Skeletal muscle satellite cell (primary cell): Measurements from ENCODE around the gene DAB1.
"Not testable (repeated sequence)": the region's sequence is repeated elsewhere in the genome, so short reads cannot be mapped to it uniquely, and the experiment has no call there.

Experiments used
- H3K27me3 ChIP-seq: 2 replicates; pipeline ENCODE4 v1.7.0; 2013; ENCODE audit warnings: low read length; ENCODE audit not compliant: control insufficient read depth, insufficient read depth
- H3K36me3 ChIP-seq: 2 replicates; pipeline ENCODE4 v1.7.0; 2013; ENCODE audit warnings: mild to moderate bottlenecking, control low read depth, low read length; ENCODE audit not compliant: insufficient read depth
- H3K4me1 ChIP-seq: 2 replicates; pipeline ENCODE4 v1.7.0; 2013; ENCODE audit warnings: low read length; ENCODE audit not compliant: control insufficient read depth, insufficient read depth
- H3K4me2 ChIP-seq: 2 replicates; pipeline ENCODE4 v1.7.0; 2013; ENCODE audit warnings: mild to moderate bottlenecking, low read length
- H3K4me3 ChIP-seq: 2 replicates; pipeline ENCODE4 v1.7.0; 2013; ENCODE audit warnings: low read length
- H3K9ac ChIP-seq: 2 replicates; pipeline ENCODE4 v1.7.0; 2013; ENCODE audit warnings: mild to moderate bottlenecking, low read depth, low read length, moderate library complexity
- H3K9me3 ChIP-seq: replicated peaks from 2 replicates; pipeline ENCODE4 v1.7.0; 2013; ENCODE audit warnings: mild to moderate bottlenecking, control low read depth, low read length

The DAB1 gene

DNA sequence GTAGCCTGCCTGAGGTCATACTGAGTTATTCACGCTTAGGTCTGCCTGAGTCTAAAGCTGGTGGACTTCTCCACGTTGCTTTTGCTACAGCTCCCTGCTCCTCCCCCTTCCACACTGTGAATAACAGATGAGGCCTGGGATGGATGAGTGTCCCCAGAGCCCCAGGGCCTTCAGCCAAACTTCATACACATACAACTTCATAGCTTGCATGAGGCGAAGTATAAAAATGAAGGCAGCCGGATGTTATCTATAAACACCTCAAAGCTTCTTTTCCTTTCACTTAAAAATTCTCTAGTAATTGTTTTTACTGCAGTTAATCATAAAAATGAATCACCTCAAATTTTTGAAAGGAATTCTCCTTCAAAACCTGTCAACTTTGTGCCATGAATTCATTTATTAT is 70.2 kb downstream of the DAB1 start:
- no peaks in the 10 kb centered on the region for H3K9me3 ChIP-seq
- H3K4me2 ChIP-seq = no peak overlapping the region

DNA sequence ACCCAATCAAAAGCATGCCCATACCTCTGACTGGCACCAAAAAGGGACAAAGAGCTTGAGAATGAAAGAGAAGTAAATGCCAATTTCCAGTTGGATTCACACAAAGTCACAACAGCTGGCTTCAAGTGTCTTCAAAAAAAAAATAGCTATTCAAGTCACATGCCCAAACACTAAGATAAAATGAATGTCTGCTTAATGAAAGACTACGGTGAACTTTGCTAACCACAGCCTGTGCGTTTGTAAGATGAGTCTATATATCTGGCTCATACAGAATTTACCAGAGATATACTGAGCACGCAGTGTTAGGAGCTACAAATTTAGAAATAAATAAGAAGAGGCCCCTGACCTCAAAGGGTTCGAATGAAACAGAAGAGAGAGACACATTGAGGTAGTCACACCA is 73.2 kb downstream of the DAB1 start:
- H3K4me1 ChIP-seq = no peaks in the 10 kb centered on the region
- H3K4me2 ChIP-seq = no peak overlapping the region
- H3K27me3 ChIP-seq = no peaks in the 10 kb centered on the region
- H3K36me3 ChIP-seq = no peaks in the 10 kb centered on the region
- no peak overlapping the region for H3K9ac ChIP-seq
- no peak overlapping the region for H3K4me3 ChIP-seq
- no peaks in the 10 kb centered on the region for H3K9me3 ChIP-seq

More for the DNA sequence above, 70.2 kb downstream of the DAB1 start:
- H3K36me3 ChIP-seq = no peaks in the 10 kb centered on the region
- no peak overlapping the region for H3K4me3 ChIP-seq
- H3K27me3 ChIP-seq = no peaks in the 10 kb centered on the region
- H3K4me1 ChIP-seq = no peaks in the 10 kb centered on the region
- no peak overlapping the region for H3K9ac ChIP-seq

DNA sequence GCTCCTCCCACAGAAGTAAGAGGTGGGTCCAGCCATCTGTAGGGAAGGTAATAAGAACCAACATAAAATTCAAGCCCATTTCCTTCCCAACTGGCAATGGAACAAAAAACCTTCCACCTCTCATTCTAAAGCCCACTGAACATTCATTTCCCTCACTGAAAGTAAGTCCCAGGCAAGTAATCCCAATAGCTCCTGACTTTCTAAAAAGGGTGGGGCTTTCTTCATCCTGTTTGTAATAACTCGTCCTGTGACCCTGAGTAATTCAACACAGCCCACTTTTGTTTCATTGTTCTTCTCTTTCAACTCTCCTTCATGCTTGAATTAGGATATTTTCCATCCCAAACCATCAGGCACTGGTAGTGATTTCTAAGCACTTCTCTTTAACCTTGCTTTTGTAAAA is 74.9 kb downstream of the DAB1 start:
- H3K4me1 ChIP-seq = no peaks in the 10 kb centered on the region
- no peaks in the 10 kb centered on the region for H3K9me3 ChIP-seq
- H3K4me2 ChIP-seq = no peak overlapping the region
- H3K36me3 ChIP-seq = no peaks in the 10 kb centered on the region
- no peaks in the 10 kb centered on the region for H3K27me3 ChIP-seq
- no peak overlapping the region for H3K9ac ChIP-seq
- no peak overlapping the region for H3K4me3 ChIP-seq

DNA sequence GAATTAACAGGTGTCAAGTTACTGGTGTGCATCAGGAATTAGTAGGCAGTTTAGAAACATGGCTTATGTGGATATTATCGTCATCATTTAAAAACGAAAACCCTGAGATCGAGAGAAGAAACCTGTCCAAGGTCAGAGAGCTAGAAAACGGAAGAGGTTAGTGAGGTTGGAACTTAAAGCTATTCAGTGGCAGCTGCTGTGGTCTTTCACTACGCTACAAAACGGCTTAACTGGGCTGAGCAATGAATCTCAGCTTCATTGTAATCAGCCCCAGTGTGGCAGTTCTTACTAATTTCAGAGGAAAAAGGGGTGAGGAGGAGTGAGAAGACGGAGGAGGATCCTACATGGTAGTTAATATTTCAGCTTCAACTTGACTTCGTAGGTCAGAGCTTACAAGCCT is 77.9 kb downstream of the DAB1 start:
- H3K27me3 ChIP-seq = no peaks in the 10 kb centered on the region
- H3K4me2 ChIP-seq = no peak overlapping the region
- no peaks in the 10 kb centered on the region for H3K4me1 ChIP-seq
- H3K4me3 ChIP-seq = no peak overlapping the region
- no peak overlapping the region for H3K9ac ChIP-seq
- no peaks in the 10 kb centered on the region for H3K36me3 ChIP-seq
- H3K9me3 ChIP-seq = no peaks in the 10 kb centered on the region

DNA sequence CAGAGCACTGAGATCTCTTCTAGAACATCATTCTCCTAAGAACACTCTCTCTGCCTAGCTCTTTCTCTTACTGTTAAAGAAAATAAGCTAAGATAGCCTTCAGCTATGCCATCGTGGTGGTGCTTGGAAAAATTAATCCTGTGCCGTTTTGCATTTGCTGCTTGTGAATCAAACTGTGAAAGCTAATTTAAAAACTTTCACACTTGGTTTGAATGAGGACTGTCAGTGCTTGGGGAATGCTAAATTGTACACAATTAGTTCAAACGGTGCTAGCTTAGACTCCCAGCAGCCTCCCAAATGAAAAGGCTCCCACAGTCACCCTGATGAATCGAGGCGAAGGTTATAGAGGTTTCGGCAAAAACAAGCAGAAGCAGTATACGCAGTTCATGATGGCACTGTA is 79.6 kb downstream of the DAB1 start:
- H3K4me1 ChIP-seq = no peaks in the 10 kb centered on the region
- H3K9ac ChIP-seq = no peak overlapping the region
- no peak overlapping the region for H3K4me3 ChIP-seq
- H3K4me2 ChIP-seq = no peak overlapping the region
- H3K36me3 ChIP-seq = no peaks in the 10 kb centered on the region
- no peaks in the 10 kb centered on the region for H3K9me3 ChIP-seq
- no peaks in the 10 kb centered on the region for H3K27me3 ChIP-seq

DNA sequence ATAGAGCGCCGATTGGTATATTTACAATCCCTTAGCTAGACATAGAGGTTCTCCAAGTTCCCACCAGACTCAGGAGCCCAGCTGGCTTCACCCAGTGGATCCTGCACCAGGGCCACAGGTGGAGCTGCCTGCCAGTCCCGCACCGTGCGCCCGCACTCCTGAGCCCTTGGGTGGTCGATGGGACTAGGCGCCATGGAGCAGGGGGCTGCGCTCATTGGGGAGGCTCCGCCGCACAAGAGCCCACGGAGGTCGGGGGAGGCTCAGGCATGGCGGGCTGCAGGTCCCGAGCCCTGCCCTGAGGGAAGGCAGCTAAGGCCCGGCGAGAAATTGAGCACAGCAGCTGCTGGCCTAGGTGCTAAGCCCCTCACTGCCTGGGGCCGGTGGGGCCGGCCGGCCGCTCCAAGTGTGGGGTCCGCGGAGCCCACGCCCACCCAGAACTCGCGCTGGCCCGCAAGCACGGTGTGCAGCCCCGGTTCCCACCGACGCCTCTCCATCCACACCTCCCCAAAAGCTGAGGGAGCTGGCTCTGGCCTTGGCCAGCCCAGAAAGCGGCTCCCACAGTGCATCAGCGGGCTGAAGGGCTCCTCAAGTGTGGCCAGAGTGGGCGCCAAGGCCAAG is 80.5 kb downstream of the DAB1 start:
- not testable (repeated sequence) for H3K9ac ChIP-seq, H3K9me3 ChIP-seq, H3K4me3 ChIP-seq

DNA sequence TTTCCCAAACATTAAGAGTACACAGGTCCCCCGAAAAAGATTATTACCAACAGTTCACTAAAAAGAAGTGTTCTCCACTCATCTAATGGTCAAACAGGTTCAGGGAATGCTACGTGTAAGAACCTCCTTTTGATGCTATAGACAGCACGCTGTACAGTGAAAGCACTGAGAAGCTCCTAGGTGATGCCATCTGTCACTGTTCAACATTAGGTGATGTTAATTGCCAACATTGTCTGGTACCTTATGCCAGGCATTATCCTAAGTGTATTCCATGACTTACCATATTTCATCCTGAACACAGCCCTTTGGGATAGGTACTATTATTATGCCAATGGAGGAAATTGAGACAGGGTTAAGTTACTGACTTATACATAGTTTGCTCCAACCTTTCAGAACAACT is 82.1 kb downstream of the DAB1 start:
- no peak overlapping the region for H3K4me2 ChIP-seq

More for the DNA sequence above, 80.5 kb downstream of the DAB1 start:
- not testable (repeated sequence) for H3K4me2 ChIP-seq, H3K4me1 ChIP-seq, H3K36me3 ChIP-seq, H3K27me3 ChIP-seq

DNA sequence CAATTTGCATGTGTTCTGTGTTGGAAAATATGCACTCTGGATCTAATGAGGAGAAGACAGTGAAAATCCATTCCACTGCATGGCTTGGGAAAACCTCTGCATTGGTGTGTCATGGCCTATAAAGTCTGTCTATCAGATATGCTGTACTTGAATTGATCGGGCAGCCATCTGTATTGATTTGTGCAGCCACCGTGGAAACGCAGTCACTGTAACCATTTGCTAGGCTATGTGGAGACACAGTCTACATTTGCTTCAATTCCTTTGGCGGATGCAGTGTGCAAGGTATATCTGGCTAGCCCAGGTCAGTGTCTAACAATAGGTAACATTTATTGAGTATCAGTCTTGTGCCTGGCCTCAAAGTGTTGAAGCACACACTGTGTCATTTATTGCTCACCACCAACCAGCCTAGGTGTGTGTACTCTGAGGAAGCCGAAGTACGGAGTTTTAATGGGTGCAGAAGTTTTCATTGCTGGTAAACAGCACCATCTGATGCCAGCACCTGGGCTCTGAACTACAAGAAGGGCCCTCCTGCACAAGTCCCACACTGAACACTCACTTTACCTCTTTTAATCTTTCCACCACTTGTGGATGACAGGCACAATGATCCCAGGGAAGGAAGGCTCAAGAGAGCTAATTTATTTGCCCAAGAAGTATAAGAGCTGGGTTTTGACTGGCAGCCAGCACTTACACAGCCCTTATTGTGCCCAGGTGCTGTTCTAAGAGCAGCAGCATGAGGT is 83.4 kb downstream of the DAB1 start:
- no peaks in the 10 kb centered on the region for H3K9me3 ChIP-seq
- H3K27me3 ChIP-seq = no peaks in the 10 kb centered on the region
- H3K4me3 ChIP-seq = no peak overlapping the region
- no peak overlapping the region for H3K4me2 ChIP-seq
- H3K4me1 ChIP-seq = no peaks in the 10 kb centered on the region
- H3K9ac ChIP-seq = no peak overlapping the region
- no peaks in the 10 kb centered on the region for H3K36me3 ChIP-seq

More for the DNA sequence above, 82.1 kb downstream of the DAB1 start:
- no peaks in the 10 kb centered on the region for H3K36me3 ChIP-seq
- H3K4me1 ChIP-seq = no peaks in the 10 kb centered on the region
- H3K9me3 ChIP-seq = no peaks in the 10 kb centered on the region
- H3K27me3 ChIP-seq = no peaks in the 10 kb centered on the region
- no peak overlapping the region for H3K9ac ChIP-seq
- H3K4me3 ChIP-seq = no peak overlapping the region

DNA sequence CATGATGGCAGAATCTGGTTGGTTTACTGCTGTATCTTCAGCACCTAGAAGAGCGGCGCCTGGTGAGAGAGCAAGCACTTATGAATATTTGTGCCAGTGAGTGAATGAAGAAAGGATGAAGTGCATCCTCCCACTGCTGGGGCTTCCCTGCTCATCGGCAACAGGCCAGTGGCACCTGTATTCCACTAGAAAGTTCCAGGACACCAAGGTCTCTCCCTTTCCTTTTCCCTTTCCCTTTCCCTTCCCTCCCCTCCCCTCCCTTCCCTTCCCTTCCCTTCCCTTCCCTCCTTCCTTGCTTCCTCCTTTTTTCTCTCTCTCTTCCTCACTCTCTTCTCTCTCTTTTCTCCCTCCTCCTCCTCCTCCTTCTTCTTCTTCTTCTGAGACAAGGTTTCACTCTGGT is 86.2 kb downstream of the DAB1 start:
- H3K4me1 ChIP-seq = no peaks in the 10 kb centered on the region
- no peak overlapping the region for H3K4me2 ChIP-seq
- H3K36me3 ChIP-seq = no peaks in the 10 kb centered on the region
- H3K9me3 ChIP-seq = no peaks in the 10 kb centered on the region
- H3K27me3 ChIP-seq = no peaks in the 10 kb centered on the region
- H3K4me3 ChIP-seq = no peak overlapping the region
- no peak overlapping the region for H3K9ac ChIP-seq

DNA sequence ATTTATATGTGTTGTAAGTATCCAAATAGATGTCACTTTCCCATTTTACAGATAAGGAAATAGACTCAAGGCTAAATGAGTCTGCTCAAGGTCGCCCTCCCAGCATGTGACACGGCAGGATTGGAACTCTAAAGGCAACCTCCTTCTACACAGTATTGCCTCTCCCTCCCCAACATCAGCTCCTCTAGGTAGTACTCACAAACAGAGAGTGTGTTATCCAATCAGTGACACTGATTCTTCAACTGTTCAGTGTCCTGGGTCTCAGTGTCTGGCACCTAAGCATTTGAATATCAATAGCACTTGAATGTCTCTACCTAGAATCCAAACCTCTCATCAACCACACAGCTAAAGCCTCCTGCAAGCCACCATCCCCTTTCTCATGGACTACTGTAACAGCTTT is 87.1 kb downstream of the DAB1 start:
- Histone ChIP-seq H3K9ac (no peak overlapping the region), H3K27me3 (no peaks in the 10 kb centered on the region), H3K4me3 (no peak overlapping the region), H3K36me3 (no peaks in the 10 kb centered on the region), H3K4me1 (no peaks in the 10 kb centered on the region), H3K9me3 (no peaks in the 10 kb centered on the region), H3K4me2 (no peak overlapping the region)

DNA sequence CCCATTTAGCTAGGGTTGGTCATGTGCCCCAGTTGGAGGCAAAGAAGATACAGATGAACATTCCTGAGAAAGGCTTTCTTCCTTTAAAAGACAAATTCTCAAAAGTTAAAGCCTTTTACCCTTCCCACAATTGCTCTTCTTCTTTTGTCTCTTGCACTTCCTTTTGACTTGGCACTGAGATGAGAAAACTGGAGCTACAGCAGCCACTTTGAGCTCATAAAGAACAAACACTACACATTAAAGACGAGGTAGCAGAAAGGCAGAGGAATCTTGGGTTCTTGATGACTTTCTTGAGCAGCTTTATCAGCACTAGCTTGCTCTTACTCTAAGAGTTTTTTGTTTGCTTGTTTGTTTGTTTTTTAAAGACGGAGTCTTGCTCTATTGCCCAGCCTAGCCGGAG is 92.2 kb downstream of the DAB1 start:
- Histone ChIP-seq H3K4me1 (no peaks in the 10 kb centered on the region), H3K4me2 (no peak overlapping the region), H3K9ac (no peak overlapping the region), H3K36me3 (no peaks in the 10 kb centered on the region), H3K27me3 (no peaks in the 10 kb centered on the region), H3K4me3 (no peak overlapping the region), H3K9me3 (no peaks in the 10 kb centered on the region)

DNA sequence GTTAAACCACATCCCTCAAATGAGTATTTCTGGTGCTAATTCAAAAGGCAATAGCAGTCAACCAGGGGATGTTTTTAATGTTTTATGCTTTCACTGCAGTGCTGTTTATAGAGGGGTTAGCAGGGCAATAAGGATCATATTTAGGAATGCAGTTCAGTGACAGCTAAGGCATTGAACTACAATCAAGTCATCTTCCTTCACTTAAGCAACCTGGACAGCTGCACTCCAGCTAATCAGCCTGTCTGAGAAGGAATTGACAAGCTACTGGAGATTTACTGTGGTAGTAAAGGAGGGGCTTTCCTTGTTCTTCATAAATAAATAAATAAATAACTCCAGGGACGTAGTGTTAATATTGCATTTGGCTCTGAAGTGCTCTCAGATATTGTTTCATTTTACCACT is 93.9 kb downstream of the DAB1 start:
- H3K27me3 ChIP-seq = no peaks in the 10 kb centered on the region
- no peak overlapping the region for H3K4me3 ChIP-seq
- H3K4me1 ChIP-seq = no peaks in the 10 kb centered on the region
- no peaks in the 10 kb centered on the region for H3K9me3 ChIP-seq
- no peak overlapping the region for H3K4me2 ChIP-seq
- H3K36me3 ChIP-seq = no peaks in the 10 kb centered on the region
- H3K9ac ChIP-seq = no peak overlapping the region
